ENCODE results near the gene NDE1. TPM values are rescaled to one million over a fixed set of nuclear protein-coding genes. Genes with fewer than 3 reads are reported as not detected.

NDE1 gene
- total RNA-seq, 1 donor from 2014 or later = 4.2 TPM

- DNase-seq = no peak
Measured at GRCh38 chr16:15769239-15769638, 119.2 kb downstream of the NDE1 start.

- DNase-seq = no peak
Measured at GRCh38 chr16:15770107-15770506, 120.1 kb downstream of the NDE1 start.

- DNase-seq = no peak
Measured at GRCh38 chr16:15770512-15770911, 120.5 kb downstream of the NDE1 start.

- DNase-seq = no peak
Measured at GRCh38 chr16:15771694-15772093, 121.6 kb downstream of the NDE1 start.

- DNase-seq = no peak
Measured at GRCh38 chr16:15772579-15773293, 122.7 kb downstream of the NDE1 start.

- DNase-seq = no peak
Measured at GRCh38 chr16:15773968-15774367, 123.9 kb downstream of the NDE1 start.

GRCh38 chr16:15775209-15775608 is 125.2 kb downstream of the NDE1 start:
- DNase-seq = no peak

GRCh38 chr16:15775663-15776304 is 125.7 kb downstream of the NDE1 start:
- DNase-seq = no peak

Other genes starting within 250 kb of the NDE1 start
- gene BMERB1, start 215.7 kb upstream of the NDE1 start, total RNA-seq = 81.6 TPM
- 24.0 TPM for gene MARF1, start 7.1 kb upstream of the NDE1 start, total RNA-seq
- under 0.01 TPM for gene MYH11, start 206.8 kb downstream of the NDE1 start, total RNA-seq
- gene CEP20, start 238.4 kb downstream of the NDE1 start, total RNA-seq = 38.2 TPM

Measured in occipital lobe (tissue), 2 donors.